Endothelial cell of umbilical vein (primary cell): ENCODE measurements around the gene FBXO9. TPM values are rescaled to one million over a fixed set of nuclear protein-coding genes. Genes with fewer than 3 reads are reported as not detected.

ENCODE experiments used
- BruUV-seq: library from RNA; stranded (reverse); fragments of 400-500 nt; replicated peaks from 2 replicates; lab custom pipeline; 2021; lab: Mats Ljungman, UMichigan
- CTCF ChIA-PET: fragments of 300-600, 350-600 bp; sonication (Branson Sonifier 250); formaldehyde crosslinking; loops from one replicate; lab custom pipeline; 2021; ENCODE audit warnings: antibody characterized with exemption, inconsistent platforms; lab: Charles Lee
- POLR2A ChIA-PET: fragments of 300-600, 350-600 bp; sonication (Branson Sonifier 250); formaldehyde crosslinking; loops from one replicate; lab custom pipeline; 2021; ENCODE audit warnings: antibody characterized with exemption, inconsistent platforms; lab: Charles Lee
- DNase-seq: peaks from one replicate; pipeline ENCODE4 v3.0.0-alpha.2; 2011; ENCODE audit warnings: low read depth, low spot score
- FAIRE-seq: peaks from 2 replicates; lab custom pipeline; 2011; peaks lifted over from hg19 to GRCh38; lab: Jason Lieb, UNC
- H2AFZ ChIP-seq: 2 replicates; pipeline ENCODE4 v1.6.0; 2012; ENCODE audit warnings: low read depth, low read length, control low read depth, inconsistent platforms
- H3K27ac ChIP-seq: 2 replicates; pipeline ENCODE4 v1.5.1; 2011; ENCODE audit warnings: low read depth, mild to moderate bottlenecking, control low read depth, low read length, moderate library complexity; ENCODE audit not compliant: insufficient read depth
- H3K27me3 ChIP-seq, 2 experiments: 2 replicates each; pipeline versions ENCODE4 v1.6.0 to v1.6.1; 2011; ENCODE audit warnings: low read length in 2 of 2, mixed read lengths in 1 of 2; ENCODE audit not compliant: control insufficient read depth in 2 of 2, insufficient read depth in 2 of 2
- H3K36me3 ChIP-seq, 2 experiments: 2 replicates in 1 of 2; 3 replicates in 1 of 2; pipeline ENCODE4 v1.5.1; 2011; ENCODE audit warnings: low read length in 2 of 2, mild to moderate bottlenecking in 1 of 2, moderate library complexity in 1 of 2; ENCODE audit not compliant: control insufficient read depth in 2 of 2, insufficient read depth in 2 of 2; ENCODE audit errors: extremely low read depth in 1 of 2
- H3K4me1 ChIP-seq: 3 replicates; pipeline ENCODE4 v1.5.1; 2011; ENCODE audit warnings: mild to moderate bottlenecking, low read length; ENCODE audit not compliant: control insufficient read depth, insufficient read depth; ENCODE audit errors: extremely low read depth
- H3K4me2 ChIP-seq: 2 replicates; pipeline ENCODE4 v1.6.1; 2011; ENCODE audit warnings: low read length, control low read depth, mixed read lengths; ENCODE audit not compliant: insufficient read depth
- H3K4me3 ChIP-seq, 3 experiments: fragments of 200-600 bp in 1 of 3; sonication (generic), shearing (Covaris generic) in 1 of 3; replicated peaks in 1 of 3; 2 replicates each; pipeline ENCODE4 v1.5.1; 2011 to 2016; ENCODE audit warnings: control low read depth in 3 of 3, low read length in 3 of 3, mild to moderate bottlenecking in 2 of 3, inconsistent platforms in 1 of 3, low read depth in 1 of 3, moderate library complexity in 1 of 3; ENCODE audit not compliant: insufficient read depth in 1 of 3
- H3K79me2 ChIP-seq: 2 replicates; pipeline ENCODE4 v1.6.0; 2012; ENCODE audit warnings: low read length, inconsistent platforms; ENCODE audit not compliant: control insufficient read depth, insufficient read depth
- H3K9ac ChIP-seq: replicated peaks from 2 replicates; pipeline ENCODE3; 2011; ENCODE audit warnings: low read length, control low read depth; ENCODE audit not compliant: insufficient read depth; ENCODE audit errors: extremely low read depth
- H3K9me1 ChIP-seq: replicated peaks from 3 replicates; pipeline ENCODE4 v1.6.0; 2011; ENCODE audit warnings: mild to moderate bottlenecking, low read length; ENCODE audit not compliant: control insufficient read depth, insufficient read depth; ENCODE audit errors: extremely low read depth
- H3K9me3 ChIP-seq: replicated peaks from 2 replicates; pipeline ENCODE4 v1.5.1; 2012; ENCODE audit warnings: low read length, inconsistent platforms; ENCODE audit not compliant: control insufficient read depth, insufficient read depth
- H4K20me1 ChIP-seq: replicated peaks from 2 replicates; pipeline ENCODE3; 2011; ENCODE audit warnings: mild to moderate bottlenecking, low read length; ENCODE audit not compliant: control insufficient read depth, insufficient read depth; ENCODE audit errors: extremely low read depth
- EZH2 ChIP-seq: IDR thresholded peaks from 2 replicates; pipeline ENCODE4 v1.6.1; 2012; ENCODE audit warnings: borderline replicate concordance, low read depth, mild to moderate bottlenecking, moderate library complexity, low read length, inconsistent platforms; ENCODE audit not compliant: severe bottlenecking
- FOS ChIP-seq: IDR thresholded peaks from 2 replicates; pipeline ENCODE4 v1.6.1; 2011; ENCODE audit warnings: mild to moderate bottlenecking, low read length, moderate library complexity, borderline replicate concordance; ENCODE audit not compliant: insufficient read depth
- GATA2 ChIP-seq: IDR thresholded peaks from 2 replicates; pipeline ENCODE4 v1.7.0; 2011; ENCODE audit warnings: low read depth, mild to moderate bottlenecking, moderate library complexity, mixed read lengths, low read length; ENCODE audit not compliant: insufficient read length, insufficient read depth
- JUN ChIP-seq: IDR thresholded peaks from 2 replicates; pipeline ENCODE4 v1.6.1; 2011; ENCODE audit warnings: borderline replicate concordance, low read depth; ENCODE audit not compliant: insufficient read length, insufficient read depth
- MAX ChIP-seq: IDR thresholded peaks from 2 replicates; pipeline ENCODE4 v1.6.1; 2011; ENCODE audit not compliant: insufficient read depth, insufficient read length
- MYC ChIP-seq: IDR thresholded peaks from one replicate; pipeline ENCODE4 v1.6.1; 2011; ENCODE audit warnings: mild to moderate bottlenecking, low read depth, low read length
- POLR2A ChIP-seq: IDR thresholded peaks from 2 replicates; pipeline ENCODE4 v1.6.1; 2012; ENCODE audit warnings: low read depth, mild to moderate bottlenecking, control low read depth, low read length
- POLR2AphosphoS5 ChIP-seq: IDR thresholded peaks from 2 replicates; pipeline ENCODE4 v1.6.1; 2012; ENCODE audit warnings: low read depth, mild to moderate bottlenecking, control low read depth, low read length, moderate library complexity; ENCODE audit not compliant: insufficient read depth
- dilution Hi-C: fragments of 300-500 bp; cut with MboI; formaldehyde crosslinking; loops from one replicate; pipeline ENCODE4 v1.15.0; 2019; ENCODE audit warnings: low sequenced_read_pairs; ENCODE audit not compliant: extremely low pct_ligation_motif_present
- intact Hi-C: fragments of 100-400 bp; cut with micrococcal nuclease; formaldehyde crosslinking; loops from one replicate; pipeline ENCODE4 v1.10.0; 2022
- polyA plus RNA-seq, 4 experiments: library from polyadenylated mRNA; depleted of rRNA in 3 of 4; stranded (reverse) in 3 of 4; unstranded in 1 of 4; fragments of >200 nt; gene quantifications; 2 replicates each; pipeline versions ENCODE4 v1.2.1 to v1.2.3, GENCODE V29; 2011 to 2012; ENCODE audit warnings: missing spikeins in 1 of 4
- total RNA-seq: library from RNA; stranded (reverse); gene quantifications from 2 replicates; pipeline ENCODE4 v1.2.3, GENCODE V29; 2021
- TF ChIP-seq, protein P1 (sequence below), 2 donors: IDR thresholded peaks; 1 replicate in 1 of 2; 2 replicates in 1 of 2; pipeline ENCODE4 v1.5.1; 2011; ENCODE audit warnings: low read length in 2 of 2, mild to moderate bottlenecking in 2 of 2, moderate library complexity in 2 of 2, control low read depth in 1 of 2, inconsistent platforms in 1 of 2, low read depth in 1 of 2; ENCODE audit not compliant: insufficient read depth in 1 of 2; ENCODE audit errors: extremely low read depth in 1 of 2

The FBXO9 gene
- total and polyA plus RNA-seq, 2 donors (not counting 3 experiments of a cell fraction or from before 2014, with no cell fraction given): 48.1 to 58.9 TPM

GRCh38 chr6:53139841-53140413 lies 74.7 kb downstream of the FBXO9 start:
- Histone ChIP-seq H3K27ac (no peak overlapping the region), H3K9me3 (no peaks in the 10 kb centered on the region), H4K20me1 (no peaks in the 10 kb centered on the region), H3K36me3 (no peaks in the 10 kb centered on the region), H3K4me2 (no peak overlapping the region), H3K9me1 (no peaks in the 10 kb centered on the region), H3K4me3 (no peak overlapping the region), H2AFZ (no peak overlapping the region), H3K27me3 (peaks cover 0 to 1% of the 10 kb centered on the region in 2 experiments), H3K4me1 (no peaks in the 10 kb centered on the region), H3K9ac (no peak overlapping the region), H3K79me2 (no peaks in the 10 kb centered on the region)
- intact Hi-C loops (no loop called here), dilution Hi-C loops (no loop called here)
- no TSS peak for BruUV-seq
- no peak for FAIRE-seq
- ChIA-PET CTCF (interaction anchor here (1.3 kb wide), 2 partner anchors 31 to 299 kb away, joined by 3 read pairs; no protein-coding TSS in a partner anchor), POLR2A (no interaction called here)
- TF ChIP-seq, protein P1, sequence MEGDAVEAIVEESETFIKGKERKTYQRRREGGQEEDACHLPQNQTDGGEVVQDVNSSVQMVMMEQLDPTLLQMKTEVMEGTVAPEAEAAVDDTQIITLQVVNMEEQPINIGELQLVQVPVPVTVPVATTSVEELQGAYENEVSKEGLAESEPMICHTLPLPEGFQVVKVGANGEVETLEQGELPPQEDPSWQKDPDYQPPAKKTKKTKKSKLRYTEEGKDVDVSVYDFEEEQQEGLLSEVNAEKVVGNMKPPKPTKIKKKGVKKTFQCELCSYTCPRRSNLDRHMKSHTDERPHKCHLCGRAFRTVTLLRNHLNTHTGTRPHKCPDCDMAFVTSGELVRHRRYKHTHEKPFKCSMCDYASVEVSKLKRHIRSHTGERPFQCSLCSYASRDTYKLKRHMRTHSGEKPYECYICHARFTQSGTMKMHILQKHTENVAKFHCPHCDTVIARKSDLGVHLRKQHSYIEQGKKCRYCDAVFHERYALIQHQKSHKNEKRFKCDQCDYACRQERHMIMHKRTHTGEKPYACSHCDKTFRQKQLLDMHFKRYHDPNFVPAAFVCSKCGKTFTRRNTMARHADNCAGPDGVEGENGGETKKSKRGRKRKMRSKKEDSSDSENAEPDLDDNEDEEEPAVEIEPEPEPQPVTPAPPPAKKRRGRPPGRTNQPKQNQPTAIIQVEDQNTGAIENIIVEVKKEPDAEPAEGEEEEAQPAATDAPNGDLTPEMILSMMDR (IDR thresholded peaks at IDR 0.05; ENCODE audit: extremely low read depth in 1 of 2, insufficient read depth in 1 of 2, low read depth in 1 of 2, low read length in 2 of 2): no peak
- TF ChIP-seq MAX (no peak), FOS (no peak), GATA2 (no peak), JUN (no peak), MYC (no peak), EZH2 (no peak), POLR2A (no peak), POLR2AphosphoS5 (no peak)
- DNase-seq: no peak
